NCI-H69 (cell line): ENCODE data around the gene DTNA.
A peak's percentile ranks its signal among the peaks of the same experiment; 100 is the strongest.

Experiments
- DNase-seq: peaks from one replicate; lab custom pipeline; 2025; lab: John Stamatoyannopoulos, UW

Gene DTNA

GRCh38 chr18:34772887-34773286, 62.8 kb downstream of the DTNA start:
- DNase-seq = no peak

DNA sequence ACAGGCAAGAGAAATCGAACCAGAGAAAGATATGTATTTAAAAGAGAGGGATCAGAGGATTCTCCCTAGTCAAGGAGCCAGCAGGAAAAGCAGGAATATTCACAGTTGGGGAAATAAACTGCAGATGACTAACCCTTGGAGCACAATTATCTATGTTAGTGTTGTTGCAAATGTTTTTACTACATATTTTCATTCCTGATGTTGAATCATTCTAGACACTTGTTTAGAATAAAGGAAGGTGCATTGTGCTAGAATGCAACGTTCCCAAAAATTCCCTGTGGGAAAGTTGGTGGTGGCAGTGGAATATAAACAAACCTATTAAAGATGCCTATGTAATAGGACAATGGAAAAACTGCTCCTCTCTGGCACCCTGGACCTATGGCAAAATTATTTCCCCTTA, 63.3 kb downstream of the DTNA start:
- no peak for DNase-seq

GRCh38 chr18:34773961-34774766, 64.1 kb downstream of the DTNA start:
- DNase-seq = peak; percentile 76

DNA sequence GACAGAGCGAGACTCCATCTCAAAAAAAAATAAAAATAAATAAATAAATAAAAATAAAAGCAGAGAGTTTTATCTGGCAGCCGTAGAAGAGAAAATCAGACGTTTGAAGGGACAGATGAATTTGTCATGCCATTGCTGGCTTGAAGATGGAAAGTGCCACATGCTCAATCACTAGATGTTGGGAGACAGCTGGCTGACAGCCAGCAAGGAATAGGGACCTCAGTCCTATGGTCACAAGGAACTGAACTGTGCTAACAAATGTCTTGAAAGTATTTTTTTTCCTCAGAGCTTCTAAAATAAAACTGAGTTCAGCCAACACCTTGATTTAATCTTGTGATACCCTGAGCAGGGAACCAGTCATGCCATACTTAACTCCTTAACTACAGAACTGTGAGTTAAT, 65.4 kb downstream of the DTNA start:
- DNase-seq = no peak

GRCh38 chr18:34779112-34779511, 69.0 kb downstream of the DTNA start:
- no peak for DNase-seq

DNA sequence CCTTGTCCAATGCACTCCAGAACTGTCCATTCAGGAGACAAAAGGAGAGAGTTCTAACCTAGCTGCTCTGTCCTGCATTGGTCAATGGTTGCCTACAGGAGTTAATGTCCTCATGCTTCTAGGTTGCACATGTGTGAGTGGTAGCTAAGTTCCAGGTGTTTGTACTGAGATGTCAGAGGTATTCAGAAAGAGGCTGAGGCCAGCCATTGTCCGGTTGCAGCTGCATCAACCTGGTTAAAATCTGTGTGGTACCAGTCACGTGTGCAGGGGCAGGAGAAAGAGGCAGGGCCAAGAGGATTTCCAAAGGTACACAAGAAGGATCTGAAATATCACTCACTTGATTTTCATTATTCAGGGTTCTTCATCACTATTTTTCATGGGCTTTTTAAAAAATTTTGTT, 70.8 kb downstream of the DTNA start:
- no peak for DNase-seq

- no peak for DNase-seq
Measured at GRCh38 chr18:34783501-34783900, 73.4 kb downstream of the DTNA start.

GRCh38 chr18:34786162-34786741, 76.2 kb downstream of the DTNA start:
- no peak for DNase-seq

DNA sequence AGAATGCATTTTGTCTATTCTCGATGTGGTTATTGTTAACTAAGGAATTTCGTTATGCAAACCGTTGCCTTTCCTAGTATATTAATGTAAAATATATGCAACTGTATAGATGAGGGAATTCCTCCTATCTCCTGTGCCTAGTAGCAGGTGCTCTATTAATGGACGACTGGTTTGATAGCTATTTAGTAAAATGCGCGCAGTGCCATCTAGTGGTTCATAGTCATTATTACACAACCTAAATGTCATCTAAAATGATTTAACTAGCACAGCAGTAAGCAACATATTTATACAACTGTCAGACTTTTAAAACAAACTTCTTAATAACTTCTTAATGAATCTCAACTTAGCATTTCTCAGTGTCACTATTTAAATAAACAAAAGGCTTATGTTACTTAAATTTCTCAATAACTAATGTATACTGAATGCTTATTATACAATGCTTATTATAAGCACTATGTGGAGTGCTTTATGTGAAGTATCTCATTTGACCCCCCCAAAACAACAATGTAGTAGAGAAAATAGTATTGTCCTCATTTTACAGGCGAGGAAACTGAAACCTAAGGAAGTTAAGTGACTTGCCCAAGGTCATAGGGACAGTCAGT, 77.9 kb downstream of the DTNA start:
- peak; percentile 91 for DNase-seq

GRCh38 chr18:34789768-34790344, 79.8 kb downstream of the DTNA start:
- no peak for DNase-seq

- DNase-seq = peak; percentile 75
Measured at GRCh38 chr18:34794348-34794747, 84.2 kb downstream of the DTNA start.

GRCh38 chr18:34795070-34795732, 85.1 kb downstream of the DTNA start:
- DNase-seq = no peak

- no peak for DNase-seq
Measured at GRCh38 chr18:34796035-34796657, 86.0 kb downstream of the DTNA start.

DNA sequence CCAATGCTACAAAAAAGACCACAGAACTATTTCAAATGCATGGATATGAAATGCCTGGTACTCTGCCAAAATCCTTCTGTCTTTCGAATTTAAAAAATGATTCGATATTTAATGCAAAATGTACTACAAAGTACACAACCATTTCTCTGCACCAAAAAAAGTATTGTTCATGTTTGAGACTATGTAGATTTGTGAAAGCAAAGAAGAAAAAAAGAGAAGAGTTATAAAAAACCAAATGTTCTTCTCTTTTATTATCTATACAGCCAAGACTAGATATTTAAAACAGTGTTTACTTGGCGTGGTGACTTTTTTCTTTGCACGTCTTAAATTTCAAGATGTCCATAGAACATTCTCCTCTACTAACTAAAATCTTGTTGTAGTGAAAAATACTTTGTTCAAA, 89.2 kb downstream of the DTNA start:
- no peak for DNase-seq

- no peak for DNase-seq
Measured at GRCh38 chr18:34800381-34800780, 90.3 kb downstream of the DTNA start.

DNA sequence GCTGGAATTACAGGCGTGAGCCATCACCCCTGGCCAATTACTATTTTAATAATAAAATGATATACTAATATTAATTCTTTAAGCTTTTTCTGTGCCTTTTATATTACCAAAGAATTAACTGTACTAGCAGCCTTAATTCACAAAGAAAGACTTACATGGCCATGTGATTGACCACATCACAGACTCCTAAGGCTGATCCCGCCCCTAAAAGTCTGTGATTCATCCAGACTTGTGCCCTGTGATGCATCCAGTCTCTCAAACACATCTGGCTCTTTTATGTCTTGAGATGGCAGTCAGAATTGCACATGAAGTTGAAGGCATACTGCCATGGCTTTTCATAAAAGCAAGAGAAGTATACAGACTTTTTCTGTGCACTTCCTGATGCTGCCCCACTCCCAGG, 91.7 kb downstream of the DTNA start:
- no peak for DNase-seq

GRCh38 chr18:34802959-34803358, 92.9 kb downstream of the DTNA start:
- peak; percentile 88 for DNase-seq

DNA sequence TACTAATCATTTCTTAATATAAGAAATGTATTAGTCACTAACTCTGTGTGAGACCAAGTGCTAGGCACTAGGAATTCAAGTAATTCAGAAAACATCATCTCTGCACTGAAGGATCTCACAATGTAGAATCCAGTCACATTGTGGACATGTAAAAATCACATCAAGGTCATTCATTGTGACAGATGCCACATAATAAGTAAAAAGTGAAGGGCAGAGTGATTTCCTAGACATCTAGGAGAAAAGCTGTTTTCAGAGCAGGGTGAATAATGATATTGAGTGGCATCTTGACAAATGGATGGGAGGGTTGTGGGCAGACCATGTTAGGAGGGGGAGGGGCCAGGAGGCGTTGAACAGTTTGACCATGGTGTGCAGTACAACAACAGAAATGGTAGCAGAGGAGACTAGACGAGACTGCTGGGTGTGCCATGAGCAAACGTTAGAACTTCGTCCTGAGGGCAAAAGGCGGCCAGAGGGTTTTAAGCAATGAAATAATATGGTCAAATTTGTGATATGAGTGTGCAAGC, 93.8 kb downstream of the DTNA start:
- peak; percentile 46 for DNase-seq

DNA sequence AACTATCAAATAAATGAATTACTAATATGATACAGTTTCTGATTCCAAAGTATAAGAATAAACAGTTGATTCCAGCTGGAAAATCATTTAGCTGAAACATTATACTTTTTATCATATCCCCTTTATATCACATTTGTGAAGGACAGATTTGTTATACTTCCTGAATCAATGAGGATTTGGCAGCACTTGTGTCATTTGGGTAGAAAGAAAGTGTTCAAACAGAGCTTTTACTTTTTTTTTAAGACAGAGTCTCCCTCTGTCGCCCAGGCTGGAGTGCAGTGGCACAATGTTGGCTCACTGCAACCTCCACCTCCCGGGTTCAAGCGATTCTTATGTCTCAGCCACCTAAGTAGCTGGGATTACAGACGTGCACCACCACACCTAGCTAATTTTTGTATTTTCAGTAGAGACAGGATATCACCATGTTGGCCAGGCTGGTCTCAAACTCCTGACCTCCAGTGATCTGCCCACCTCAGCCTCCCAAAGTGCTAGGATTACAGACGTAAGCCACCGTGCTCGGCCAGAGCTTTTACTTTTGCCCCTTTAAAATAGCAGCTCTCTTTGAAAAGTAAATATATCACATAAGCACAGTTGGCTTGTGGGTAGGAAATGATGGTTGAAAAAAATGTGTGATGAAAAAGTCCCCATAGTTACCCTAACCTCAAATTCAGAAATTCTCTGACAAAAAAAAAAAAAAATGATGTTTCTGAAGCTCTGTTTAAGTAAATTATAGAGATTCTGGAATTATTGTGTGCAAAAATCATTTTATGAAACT, 95.2 kb downstream of the DTNA start:
- no peak for DNase-seq

DNA sequence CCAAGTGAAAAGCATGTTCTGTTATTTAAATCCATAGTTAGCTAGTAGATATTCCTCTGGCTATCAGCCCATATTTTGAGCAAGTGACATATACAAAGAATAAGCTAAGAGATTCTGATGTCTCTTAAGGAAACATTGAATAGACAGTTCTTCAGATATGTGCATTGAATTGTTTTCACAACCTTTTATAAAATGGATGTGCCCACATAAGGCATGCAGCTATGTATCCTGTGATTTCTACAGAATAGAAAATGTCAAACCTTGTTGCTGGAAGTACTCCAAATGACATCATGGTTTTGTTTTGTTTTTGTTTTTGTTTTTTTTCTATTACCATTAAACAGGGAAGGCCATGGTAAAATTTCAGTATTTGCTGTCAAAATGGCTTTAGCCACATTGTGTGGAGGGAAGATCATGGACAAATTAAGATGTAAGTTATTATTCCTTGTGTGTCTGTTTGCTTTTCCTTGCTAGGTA, 95.8 kb downstream of the DTNA start:
- no peak for DNase-seq

DNA sequence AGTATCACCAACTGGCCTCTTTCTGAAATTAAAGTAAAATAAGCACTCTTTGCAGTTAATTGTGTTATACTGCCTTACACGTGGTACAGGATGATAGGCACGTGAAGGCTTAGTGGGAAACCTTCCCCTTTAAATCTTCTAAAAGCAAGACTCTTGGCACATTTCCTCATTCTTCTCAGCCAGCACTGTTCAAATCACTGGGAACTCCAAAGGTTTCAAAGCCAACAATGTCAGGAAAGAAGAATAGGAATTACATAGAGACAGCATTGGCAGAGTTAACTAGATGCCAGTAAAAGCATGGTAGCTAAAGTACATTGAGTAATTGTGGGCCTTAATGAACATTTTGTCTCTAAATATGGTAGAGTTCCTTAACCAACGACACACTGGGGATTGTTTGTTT, 96.4 kb downstream of the DTNA start:
- peak; percentile 30 for DNase-seq
